Fibroblast of gingiva (primary cell): ENCODE data around the gene CFAP157.

Experiments
- DNase-seq: peaks from one replicate; pipeline ENCODE4 v3.0.0-alpha.2; 2011; ENCODE audit warnings: low read depth

Gene CFAP157

DNA sequence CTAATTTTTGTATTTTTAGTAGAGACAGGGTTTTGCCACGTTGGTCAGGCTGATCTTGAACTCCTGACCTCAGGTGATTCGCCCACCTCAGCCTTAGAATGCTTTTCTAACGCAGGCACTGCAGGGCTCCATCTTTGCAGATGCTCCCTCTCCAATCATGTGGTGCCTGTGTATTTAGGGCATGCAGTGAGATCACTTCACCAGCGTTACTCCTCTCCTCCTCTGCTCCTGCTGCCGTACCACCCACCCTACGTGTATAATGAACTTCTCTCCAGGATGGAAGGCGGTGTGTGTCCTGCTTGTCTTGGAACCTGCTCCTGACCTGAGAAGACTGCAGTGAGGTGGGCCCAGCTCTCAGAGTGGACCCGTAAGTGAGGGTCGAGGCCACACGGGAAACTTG lies 13.6 kb upstream of the CFAP157 start:
- DNase-seq = no peak

DNA sequence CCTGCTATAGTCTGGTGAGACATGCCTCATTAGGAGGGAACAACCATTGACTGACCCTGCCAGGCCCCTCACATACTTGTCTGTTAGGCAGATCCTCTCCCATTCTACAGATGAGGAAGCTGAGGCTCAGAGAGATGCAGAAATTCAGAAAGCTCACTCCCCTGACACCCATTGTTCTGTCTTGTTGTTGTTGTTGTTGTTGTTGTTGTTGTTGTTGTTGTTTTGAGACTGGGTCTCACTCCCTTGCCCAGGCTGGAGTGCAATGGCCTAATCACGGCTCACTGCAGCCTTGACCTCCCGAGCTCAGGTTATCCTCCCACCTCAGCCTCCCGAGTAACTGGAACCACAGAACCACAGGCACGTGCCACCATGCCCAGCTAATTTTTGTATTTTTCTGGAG lies 13.1 kb upstream of the CFAP157 start:
- no peak for DNase-seq

DNA sequence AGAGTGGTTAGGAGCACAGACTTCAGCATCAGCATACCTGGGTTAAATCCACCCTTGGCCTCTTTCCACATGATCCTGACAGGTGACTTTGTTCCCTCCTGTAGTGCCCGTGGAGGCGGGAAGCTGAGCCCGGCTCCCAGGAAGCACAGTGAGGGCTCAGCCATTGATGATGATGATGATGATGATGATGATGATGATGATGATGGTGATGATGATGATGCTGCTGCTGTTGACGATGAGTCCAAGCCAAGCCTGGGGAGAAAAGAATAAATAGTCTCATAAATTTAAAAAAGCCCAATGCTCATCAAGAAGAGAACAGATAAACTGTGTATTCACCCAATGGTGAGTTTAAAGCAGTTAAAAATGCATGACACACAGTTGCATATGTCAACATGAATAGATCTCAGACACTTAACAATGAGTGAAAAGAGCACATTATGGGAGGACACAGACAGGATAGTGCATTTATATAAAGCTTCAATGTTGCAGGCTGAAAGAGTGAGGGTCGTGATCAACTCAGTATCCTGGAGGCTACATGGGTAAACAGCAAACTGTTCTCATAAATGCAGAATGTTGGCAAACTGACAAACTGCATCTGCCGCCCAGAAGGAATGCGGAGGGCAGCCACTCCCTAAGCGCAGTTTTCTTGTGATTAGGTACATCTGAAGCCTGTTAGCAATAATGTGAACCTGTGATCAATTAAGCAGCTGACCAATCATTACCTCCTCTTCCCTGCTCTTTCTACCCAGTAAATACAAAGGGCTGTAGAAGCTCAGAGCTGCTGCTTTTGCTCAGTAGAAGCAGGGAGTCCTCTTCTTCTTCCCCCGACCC lies 11.7 kb upstream of the CFAP157 start:
- peak; percentile 68 for DNase-seq

DNA sequence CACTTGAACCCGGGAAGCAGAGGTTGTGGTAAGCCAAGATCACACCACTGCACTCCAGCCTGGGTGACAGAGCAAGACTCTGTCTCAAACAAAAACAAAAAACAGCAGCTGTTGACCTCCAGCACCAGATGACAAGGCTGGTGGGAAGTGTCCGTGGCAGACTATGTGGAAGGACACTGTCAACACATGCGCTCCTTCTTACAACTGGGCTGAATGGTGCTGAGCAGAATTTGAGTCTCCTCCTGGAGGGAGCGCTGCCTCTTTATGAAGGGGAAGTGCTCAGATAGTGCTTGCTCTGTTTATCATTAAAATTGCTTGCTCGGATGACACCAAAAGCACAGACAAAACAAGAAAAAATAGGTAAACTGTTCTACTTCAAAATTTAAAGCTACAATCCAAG lies 9.2 kb upstream of the CFAP157 start:
- DNase-seq = no peak

GRCh38 chr9:127698386-127698785 lies 8.4 kb upstream of the CFAP157 start:
- no peak for DNase-seq

GRCh38 chr9:127698985-127699670 lies 7.7 kb upstream of the CFAP157 start:
- DNase-seq = peak; percentile 99

GRCh38 chr9:127700140-127700539 lies 6.6 kb upstream of the CFAP157 start:
- DNase-seq = no peak

GRCh38 chr9:127700594-127701255 lies 6.1 kb upstream of the CFAP157 start:
- DNase-seq = no peak

DNA sequence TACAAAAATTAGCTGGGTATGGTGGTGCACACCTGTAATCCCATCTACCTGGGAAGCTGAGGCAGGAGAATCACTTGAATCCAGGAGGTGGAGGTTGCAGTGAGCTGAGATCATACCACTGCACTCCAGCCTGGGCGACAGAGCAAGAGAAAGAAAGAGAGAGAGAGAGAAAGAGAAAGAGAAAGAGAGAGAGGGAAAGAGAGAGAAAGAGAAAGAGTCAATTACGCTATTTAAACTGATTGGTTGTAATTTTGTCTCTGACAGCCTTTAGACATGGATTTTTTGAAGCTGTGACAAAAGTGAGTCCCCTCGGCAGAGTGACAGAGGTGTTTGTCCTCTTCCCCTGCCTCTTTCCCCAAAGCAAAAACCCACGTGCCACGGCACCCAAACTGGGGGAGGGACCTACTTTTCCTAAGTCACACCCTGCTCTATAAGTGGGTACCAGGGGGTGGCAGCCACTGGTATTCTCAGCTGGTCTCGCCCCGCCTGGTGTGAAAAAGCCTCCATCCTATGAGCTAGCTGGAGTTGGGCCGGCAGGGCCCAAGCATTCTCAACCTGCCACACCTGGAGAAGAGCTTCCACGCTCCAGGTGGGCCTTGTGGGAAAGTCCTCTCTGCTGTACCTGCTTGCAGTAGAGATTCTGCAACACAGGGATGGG lies 3.4 kb upstream of the CFAP157 start:
- no peak for DNase-seq

DNA sequence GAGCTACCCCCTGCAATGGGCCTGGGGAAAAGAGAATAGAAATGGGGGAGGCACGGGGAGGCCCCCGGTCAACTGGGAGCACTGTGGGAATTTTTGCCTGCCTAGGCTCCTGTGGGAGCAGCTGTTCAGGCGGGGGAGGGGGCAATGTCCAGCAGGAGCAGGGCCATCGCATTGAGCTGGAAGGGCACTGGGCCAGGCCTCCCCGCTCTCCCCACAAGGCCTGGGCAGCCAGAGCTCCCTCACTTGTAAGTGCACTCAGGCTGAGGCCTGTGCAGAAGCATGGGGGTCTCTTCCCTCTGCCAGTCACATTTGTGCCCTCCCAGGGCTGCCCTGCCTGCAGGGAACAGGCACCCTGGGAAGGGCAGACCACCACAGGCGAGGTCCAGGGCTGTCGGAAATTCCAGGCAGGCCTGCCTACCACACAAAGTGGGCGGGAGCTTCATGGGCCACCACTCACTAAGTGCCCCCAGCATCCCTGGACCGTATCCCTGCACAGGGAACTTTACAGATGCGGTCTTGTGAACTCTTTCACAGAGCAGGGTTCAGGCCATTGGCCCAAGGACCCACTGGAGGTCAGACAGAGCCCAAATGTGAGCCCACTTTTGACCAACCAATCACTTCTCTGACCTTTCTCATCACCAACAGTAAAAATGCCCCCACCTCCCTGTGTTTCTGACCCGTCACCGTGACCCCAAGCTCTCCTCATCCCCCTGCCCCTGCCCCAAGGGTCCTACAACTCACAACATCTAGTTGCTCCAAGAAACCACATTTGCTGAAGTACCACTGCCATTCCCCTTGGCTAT lies 1.0 kb upstream of the CFAP157 start:
- no peak for DNase-seq

GRCh38 chr9:127707766-127708165 lies 978 bp downstream of the CFAP157 start:
- no peak for DNase-seq

DNA sequence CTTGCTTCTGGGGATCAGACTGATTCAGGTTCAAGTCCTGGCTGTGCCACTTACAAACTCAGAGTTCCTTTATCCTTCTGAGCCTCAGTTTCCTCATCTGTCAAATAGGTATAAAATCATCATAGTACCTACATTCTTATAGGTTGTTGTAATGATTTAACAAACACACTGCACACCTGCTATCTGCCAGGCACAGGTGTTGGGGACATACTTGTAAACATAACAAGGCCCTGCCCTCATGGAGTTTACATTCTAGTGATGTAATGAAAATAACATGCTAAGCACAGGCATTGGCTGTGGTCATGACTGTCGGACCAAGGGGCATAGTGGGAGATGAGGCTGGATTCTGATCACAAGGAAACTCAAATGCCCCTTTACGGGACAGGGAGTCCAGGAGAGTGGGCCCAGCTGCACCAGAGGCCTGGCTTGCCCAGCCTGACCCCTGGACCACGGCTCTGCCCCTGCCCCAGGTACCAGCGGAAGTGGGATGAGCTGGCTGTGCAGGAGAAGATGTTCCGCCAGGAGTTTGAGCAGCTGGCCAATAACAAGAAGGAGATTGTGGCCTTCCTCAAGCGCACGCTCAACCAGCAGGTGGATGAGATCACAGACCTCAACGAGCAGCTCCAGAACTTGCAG lies 2.3 kb downstream of the CFAP157 start:
- DNase-seq = no peak

- DNase-seq = no peak
These were observed 3.5 kb downstream of the CFAP157 start for GRCh38 chr9:127710204-127710783.

- no peak for DNase-seq
These were observed 4.5 kb downstream of the CFAP157 start for GRCh38 chr9:127711226-127711701.

GRCh38 chr9:127711831-127712274 lies 5.1 kb downstream of the CFAP157 start:
- no peak for DNase-seq

- no peak for DNase-seq
These were observed 5.6 kb downstream of the CFAP157 start for GRCh38 chr9:127712371-127712770.

GRCh38 chr9:127712867-127713266 lies 6.1 kb downstream of the CFAP157 start:
- no peak for DNase-seq

- DNase-seq = no peak
These were observed 7.4 kb downstream of the CFAP157 start for GRCh38 chr9:127714020-127714750.

GRCh38 chr9:127714951-127715469 lies 8.2 kb downstream of the CFAP157 start:
- DNase-seq = peak; percentile 12
